ENCODE measurements around the gene BMP6.
A peak's percentile ranks its signal among the peaks of the same experiment; 100 is the strongest.
"Not testable (repeated sequence)": the region's sequence is repeated elsewhere in the genome, so short reads cannot be mapped to it uniquely, and the experiment has no call there.

BMP6 gene

DNA sequence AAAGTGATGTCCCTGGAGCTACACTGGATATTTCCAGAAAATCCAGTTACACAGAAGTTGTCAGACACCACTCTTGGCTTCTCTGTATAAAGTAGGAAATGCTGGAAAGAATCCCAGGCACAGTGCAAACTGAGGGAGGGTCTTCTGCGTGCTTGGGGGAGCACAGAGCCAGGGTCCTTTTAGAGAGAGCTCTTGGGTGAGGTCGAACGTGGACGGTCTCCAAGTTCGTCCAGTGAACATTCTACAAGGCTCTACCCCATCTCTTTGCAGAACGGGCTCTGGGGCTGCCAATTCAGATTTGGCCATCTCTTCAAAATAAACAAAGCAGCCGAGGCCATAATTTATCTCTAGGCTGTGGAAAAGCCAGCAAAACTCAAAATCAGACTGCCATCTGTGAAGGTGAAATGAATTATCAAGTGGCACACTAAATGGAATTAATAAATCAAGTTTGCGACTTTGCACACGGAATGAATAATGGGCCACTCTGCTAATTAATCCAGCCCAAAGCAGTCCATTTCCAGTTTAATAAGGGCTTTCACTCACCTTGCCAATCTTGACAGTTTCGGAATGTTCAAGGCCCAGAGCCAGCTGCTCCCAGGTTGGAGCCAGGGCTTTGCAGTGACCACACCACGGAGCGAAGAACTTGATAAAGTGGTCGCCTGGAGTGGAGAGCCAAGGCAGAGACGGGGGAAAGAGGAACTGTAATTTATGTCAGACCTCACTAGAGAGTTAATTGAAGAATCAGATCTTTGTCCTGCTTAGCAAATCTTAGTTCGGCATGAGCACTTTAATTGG is 165.4 kb downstream of the BMP6 start:
- no peak for DNase-seq

DNA sequence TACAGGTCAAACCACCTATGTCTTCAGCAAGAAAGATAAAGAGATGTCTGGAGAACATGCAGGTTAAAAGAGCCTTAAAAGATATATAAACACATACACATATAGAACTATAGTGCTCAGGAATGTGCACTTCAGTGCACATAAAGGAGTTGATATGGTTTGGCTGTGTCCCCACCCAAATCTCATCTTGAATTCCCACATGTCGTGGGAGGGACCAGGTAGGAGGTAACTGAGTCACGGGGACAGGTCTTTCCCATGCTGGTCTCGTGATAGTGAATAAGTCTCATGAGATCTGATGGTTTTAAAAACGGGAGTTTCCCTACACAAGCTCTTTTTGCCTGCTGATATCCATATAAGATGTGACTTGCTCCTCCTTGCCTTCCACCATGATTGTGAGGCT is 166.5 kb downstream of the BMP6 start:
- not testable (repeated sequence) for DNase-seq

DNA sequence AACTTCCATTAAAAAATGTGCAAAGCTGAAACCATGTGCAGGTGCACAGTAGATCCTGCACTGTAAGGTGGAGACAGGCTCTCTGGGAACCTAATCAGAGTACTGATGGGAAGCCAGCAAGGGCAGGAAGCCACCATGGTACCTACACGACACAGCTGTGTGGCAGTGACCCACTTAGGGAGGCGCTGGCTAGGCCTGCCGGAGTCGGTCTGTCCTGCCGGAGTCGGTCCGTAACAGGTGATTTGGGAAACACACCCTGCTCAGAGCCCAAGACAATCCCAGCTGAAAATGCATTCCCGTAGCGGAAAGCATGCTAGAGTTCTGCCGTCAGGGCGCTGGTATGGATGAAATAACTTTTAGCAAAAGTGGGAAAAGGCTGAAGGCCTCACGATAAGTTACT is 167.4 kb downstream of the BMP6 start:
- DNase-seq, result no peak

DNA sequence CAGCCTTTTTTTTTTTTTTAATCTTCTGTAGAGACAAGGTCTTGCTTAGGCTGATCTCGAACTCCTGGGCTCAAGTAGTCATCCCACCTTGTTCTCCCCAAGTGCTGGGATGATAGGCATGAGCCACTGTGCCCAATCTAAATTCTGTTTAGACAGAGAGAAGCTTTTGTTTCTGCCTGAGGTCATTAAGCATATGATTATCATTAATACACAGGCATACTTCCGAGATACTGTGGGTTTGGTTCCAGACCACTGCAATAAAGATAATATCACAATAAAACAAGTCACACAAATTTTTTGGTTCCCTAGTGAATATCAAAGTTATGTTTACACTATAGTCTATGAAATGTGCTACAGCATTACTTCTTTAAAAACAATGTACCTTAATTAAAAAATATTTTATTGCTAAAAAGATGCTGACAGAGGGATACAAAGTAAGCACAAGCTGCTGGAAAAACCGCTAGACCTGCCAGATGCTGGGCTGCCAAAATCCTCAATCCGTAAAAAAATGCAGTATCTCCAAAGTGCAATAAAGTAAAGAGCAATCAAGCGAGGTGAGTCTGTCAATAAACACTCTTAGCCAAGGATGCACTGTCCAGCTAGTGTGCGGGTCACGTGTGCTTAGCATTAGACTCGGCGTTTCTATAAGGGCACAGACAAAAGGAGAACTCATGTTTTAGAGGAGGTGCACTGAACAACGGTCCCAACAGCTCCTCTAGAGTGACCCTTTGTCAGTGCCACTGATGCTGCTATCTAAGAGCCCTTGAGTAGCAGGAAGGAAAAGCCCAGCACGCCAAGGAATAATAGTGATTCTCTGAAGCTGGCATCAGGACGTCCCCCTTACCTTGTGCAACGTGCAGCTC is 168.6 kb downstream of the BMP6 start:
- no peak for DNase-seq

DNA sequence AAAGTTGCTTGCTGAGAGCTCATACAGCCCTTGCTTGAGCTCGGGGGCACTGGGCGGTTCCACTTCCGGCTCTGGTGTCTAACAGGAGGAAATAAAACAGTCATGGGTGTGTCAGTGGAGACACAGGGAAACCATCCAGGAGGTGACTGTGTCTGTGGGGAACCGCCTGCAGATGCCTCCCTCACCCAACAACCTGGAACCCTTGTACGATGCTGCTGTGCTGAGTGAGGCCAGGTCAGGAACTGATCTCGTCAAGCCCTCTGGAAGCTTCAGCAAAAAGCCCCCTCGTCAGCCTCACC is 169.2 kb downstream of the BMP6 start:
- no peak for DNase-seq

DNA sequence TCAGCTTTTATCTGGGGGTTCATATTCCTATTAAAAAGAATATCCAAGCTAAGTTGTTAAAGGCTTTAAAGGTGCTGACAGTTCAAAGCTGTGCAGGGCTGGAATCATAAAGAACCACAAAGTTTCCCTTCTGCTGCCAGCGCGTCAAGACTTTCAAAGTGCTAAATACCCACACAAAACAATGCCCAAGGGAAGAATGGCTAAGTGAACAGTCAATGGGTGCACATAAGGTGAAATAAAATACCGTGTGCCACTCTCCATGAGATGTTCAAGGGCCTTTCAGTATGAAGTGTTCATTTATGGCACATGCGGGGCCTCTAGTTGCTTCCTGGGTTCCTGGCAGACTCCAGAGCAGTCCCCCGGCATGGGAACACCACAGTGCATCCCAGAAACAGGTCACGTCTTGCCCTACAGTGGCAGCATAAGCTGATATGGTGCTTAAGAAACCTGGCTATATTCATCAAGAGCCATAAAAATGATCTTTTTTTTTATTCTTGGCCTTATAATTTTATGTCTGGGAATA is 170.6 kb downstream of the BMP6 start:
- DNase-seq, result no peak

DNA sequence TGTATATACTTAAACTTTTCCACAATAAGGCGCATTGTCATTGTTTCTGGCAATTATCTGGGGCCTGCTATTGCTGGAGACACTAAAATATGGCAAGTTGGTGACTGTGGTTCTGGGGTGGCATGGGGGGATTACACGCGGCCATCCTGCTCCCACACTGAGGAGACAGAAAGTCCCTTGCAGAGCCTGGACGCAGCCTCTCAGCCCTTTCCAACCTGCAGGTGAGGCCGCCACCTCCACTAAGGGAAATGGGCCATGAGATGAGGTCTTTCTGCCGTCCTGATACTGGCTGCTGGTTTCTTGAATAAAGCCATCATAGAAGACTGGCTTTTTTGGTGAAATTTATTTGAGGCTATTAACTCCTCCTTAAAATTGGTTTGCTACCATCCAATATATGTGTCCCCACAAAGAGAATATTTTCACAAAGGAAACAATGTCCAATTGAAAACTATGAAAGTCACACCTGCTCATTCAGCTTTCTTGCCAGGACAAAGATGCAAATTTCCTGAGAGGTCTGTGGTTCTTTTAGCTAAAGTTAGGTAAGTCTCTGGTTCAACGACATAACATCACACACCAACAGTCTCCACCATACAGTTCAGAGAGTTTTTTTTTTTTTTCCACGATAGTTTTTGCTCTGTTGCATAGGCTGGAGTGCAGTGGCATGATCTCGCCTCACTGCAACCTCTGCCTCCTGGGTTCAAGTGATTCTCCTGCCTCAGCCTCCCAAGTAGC is 171.7 kb downstream of the BMP6 start:
- no peak for DNase-seq

DNA sequence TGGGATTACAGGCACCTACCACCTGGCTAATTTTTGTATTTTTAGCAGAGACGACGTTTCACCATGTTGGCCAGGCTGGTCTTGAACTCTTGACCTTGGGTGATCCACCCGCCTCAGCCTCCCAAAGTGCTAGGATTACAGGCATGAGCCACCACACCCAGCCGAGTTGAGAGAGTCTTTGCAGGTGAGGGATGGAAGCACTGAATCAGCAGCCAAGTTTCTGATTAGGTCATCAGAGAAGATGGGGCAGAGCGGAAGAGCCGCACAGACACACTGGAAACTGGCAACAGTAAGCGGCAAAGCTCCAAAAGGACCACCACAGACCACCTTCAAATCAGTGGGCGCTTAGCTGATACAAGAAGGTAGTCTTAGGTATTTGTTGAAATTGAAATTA is 172.3 kb downstream of the BMP6 start:
- DNase-seq, result not testable (repeated sequence)

DNA sequence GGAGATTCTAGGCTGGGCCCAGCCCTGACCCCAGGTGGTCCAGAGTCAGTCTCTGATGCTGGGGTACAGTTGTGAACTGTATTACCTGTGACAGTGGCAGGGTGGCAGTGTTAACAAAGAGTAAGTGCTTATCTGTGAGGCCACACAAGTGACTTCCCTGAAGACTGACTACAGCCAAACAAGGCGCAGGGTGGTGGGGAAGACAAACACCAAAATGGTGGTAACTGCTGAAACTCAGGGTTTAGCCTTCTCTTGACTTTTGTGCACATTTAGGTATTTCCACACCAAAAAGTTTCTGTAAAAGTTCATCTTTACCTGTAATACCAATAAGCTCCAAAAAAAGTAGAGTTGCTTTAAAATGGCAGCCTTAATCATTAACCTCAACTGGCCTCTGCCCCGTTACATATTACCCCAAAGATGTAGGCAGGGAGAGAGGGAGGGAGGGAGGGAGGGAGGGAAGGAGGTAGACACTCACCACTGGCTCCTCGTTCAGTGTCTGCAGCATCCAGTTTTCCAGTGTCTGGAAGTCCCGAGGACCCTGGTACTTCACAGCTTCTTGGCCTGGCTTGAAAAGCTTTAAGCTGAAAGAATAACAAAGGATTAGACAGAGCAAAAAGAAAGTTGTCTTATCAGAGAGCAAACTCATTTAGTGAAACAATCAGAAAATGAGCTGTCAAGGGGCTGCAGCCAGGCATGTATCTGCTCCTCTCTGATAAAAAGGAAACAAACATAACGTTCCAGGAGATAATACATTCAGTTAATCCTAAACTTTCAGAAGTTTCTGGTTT is 173.4 kb downstream of the BMP6 start:
- DNase-seq, result peak; percentile 24

DNA sequence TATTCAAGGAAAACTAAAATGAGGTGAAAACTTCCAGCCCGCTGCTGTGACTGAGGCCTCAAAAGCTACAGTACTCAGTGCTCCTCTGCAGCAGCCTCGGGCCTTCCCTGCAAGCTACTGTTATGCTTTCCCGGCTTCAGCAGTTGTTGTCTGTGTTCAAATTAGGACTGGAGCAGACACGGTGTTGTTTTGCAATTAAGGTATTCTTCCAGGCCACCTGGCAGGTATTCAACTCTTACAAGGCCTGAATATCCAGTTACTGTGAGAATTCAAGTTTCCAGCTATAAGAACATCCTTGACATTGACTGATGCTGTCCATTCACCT is 174.0 kb downstream of the BMP6 start:
- no peak for DNase-seq

DNA sequence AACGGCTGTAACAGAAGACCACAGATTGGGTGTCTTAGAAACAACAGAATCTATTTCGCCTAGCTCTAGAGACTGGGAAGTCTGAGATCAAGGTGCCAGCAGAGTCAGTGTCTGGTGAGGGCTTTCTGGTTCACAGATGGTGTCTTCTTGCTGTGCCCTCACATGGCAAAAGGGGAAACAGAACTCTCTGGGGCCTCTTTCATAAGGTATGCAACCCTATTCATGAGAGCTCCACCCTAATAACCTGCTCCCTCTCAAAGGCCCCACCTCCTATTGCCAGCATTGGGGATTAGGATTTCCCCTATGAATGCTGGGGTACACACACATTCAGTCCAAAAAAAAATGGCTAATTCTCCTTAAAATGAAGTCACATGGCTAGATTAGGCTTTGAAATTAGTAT is 174.7 kb downstream of the BMP6 start:
- no peak for DNase-seq

DNA sequence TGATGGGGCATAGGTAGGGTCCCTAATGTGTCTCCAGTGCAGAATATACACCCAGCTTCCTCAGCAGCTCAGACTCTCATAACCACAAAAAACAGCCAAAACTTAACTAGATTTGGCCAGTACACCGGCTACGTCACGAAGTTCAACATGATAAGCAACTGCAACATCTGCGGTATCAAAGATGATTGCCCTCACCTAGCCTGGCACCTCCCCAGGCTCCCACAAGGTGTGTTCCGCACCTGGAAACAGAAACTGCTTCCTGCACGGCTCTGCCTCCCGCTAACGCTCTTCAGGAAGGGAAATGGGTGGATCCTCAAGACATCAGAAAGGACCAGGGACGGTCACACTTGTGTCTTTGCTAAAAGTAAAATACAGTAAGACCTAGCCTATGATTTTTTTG is 175.2 kb downstream of the BMP6 start:
- DNase-seq, result no peak

DNA sequence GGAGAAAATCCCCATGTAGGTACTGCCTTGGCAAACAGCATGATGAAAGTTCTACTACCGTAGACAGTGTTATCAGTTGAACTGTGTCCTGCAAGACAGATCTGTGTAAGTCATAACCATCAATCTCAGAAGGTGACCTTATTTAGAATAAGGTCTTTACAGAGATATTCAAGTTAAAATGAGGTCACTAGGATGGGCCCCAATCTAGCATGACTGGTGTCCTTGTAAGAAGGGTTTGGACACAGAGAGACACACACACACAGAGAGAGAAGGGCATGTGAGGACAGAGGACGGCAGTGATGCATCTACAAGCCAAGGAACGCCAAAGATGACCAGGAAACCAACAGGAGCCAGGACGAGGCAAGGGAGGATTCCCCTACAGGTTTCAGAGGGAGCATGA is 175.9 kb downstream of the BMP6 start:
- DNase-seq, result no peak

DNA sequence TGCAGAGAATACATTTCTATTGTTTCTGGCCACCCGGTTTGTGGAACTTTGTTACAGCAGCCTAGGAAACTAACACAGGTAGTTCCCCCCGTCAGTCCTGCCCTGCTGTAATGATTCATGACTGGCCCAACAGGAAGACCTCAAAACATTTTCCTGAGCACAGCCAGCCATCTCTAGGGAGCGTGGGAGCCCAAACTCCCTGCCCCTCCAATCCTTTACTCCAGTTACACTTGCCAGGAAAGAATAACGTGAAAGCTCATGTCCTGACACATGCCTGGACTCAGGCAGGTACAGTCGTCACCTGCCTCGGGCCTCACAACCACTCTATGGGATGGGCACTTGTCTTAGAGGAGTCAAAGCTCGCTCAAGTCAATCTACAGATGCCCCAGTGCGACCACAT is 176.3 kb downstream of the BMP6 start:
- DNase-seq, result no peak

DNA sequence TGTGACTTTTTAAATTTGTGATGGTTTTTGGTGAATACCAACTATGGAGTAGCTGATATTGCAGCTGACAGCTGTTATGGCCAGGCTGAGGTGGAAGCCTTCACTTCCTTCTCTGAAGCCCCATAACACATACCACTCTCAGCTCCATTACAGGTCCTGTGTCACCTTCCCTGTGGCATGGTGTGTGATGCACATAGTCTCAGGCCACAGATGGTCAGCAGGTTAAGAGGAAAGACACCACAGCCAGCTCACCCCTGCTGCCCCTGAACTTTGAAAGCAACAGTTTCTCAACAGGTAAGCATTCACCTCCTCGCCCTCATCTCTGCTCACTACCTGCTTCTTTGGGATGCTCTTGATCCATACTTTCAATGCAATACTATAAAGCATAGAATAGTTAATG is 177.0 kb downstream of the BMP6 start:
- DNase-seq, result no peak

DNA sequence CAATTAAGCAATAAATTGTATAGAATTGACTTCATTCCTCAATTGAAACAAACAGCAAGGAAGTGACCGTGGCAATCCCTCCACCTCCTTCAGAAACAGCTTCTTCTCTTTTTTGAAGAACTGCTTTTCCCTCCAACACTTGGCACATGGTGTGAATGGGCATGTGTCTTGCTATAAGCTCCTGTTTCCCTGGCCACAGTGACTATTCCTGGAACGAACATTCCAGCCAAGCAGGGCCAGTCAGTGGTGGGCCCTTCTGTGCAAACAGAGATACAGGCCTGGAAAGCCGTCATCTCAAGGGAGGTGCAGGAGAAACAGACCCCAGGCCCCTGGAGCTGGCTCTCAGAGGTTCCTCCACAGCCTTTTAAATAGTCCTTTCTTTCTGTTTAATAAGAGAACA is 177.8 kb downstream of the BMP6 start:
- DNase-seq, result no peak

DNA sequence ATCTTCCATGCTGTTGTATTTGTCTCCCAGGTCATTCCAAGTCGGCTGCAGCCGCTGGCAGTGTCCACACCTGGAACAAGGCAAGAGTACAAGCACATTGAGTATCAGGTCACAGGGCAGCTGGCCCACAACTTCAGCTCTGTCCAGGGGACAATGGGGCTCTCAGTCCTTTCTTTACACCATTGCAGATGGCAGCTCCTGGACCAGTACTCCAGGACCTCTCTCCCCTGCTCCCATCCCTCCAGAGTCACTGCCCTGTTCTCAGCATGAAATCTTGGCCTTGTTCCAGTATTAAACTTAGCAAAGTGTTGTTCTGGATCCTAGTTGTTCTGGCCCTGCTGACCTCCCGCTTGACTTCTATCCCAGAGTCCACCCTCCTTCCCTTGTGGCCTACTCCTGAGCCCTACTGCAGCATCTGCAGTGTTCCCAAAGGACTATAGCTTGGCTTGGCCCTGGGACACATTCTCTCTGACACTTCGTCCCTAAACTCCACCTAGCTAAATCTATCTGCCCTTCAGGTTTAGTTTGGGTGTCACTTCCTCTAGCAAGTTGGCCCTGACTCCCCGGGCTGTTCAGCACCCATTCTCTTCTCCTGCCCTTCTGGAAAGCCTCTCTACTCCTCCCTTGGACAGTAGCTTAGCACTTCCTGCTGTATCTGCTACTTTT is 178.9 kb downstream of the BMP6 start:
- DNase-seq, result no peak

DNA sequence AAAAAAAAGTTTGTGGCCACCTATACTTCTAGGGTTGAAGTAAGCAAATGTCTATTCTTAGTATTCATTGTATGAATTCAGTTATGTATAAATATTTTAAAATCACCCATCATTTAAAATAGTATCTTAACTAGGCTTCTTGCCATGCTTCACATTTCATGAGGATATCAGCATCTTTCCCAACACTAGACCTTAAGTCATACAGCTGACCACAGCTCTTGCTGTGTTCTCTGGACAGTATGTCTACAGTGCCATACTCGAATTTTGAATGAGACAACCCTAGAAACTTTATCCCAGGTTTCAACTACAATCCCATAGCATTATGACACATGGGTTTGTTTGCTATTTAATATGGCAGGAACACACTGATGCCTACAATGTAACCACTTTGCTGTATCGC is 179.5 kb downstream of the BMP6 start:
- no peak for DNase-seq

DNA sequence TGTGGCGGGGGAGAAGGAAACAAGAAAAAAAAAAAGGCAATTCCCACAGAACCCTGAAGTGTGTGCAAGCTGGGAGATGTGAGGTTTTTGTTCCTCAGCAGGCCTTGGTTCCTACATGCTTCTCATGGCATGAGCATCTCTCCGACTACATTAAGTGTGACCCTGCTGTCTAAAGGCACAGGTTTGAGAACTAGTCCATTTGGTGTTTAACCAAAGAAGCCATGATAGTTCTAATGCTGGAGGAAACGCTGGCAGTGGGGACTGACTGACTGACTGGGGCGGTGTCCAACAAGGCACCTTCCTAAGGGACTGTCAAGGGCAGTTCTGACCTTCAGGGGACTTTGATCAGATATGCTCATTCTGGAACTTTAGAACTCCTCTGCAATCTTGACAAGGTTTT is 180.8 kb downstream of the BMP6 start:
- DNase-seq, result no peak

DNA sequence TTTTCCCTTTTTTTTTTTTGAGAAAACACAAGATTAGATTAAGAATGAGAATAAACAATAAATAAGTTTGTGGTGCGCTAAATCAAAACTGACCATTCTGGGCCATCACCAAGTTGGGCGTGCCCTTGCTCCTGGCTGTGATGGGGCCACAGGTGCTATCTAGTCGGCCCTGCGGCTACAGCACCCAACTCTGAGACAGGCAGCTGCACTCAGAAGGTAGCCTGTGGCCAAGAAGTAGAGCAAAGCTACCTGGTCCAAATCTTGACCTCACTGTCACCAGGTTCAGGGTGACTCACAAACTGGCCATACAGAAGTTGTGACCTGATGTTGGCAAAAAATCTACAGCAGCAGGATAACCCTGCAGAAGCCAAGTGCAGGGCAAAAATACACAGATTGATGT is 181.3 kb downstream of the BMP6 start:
- DNase-seq, result no peak

DNA sequence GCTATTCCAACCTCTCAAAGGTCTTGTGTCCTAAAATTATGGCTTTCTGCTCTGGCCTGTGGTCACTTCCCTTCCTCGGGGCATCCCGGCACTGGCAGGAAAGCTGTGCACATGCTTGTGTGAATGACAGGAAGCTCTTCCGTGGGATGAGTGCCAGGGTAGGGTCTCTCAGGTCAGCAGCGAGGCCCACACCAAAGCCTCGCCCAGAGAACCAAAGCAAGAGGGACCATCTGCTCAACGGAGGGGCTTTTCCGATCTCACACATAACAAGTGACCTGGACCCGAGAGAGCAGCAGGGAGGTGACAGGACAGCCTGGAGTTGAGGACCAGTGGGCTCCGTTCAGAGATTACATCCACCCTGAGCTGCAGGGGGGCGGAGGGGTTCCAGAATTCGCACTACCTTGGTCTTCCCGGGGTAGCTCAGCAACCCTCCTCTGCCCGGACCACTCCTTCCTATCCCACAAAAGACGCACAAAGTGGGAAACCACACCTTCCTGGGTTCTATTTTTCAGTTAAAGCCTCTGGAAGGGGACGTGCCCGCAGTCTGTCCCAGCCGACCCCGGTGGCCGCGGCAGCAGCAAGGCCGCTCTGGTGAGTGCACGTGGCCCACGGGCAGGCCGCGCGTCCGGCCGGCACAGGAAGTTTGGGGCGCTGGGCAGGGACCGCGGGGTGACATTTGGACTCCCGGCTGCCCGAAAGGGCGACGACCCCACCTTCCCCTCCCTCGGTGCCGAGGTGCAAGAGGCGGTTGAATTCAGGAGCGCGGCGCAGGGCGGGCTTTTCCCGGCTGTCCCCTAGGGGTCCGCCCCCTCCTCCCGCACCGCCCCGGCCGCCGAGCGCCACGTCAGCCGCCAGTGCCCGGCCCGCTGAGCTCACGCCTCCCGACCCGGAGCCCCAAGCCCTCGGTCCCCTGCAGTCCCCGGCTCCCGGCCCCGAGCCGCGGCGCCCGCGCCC is 183.7 kb downstream of the BMP6 start:
- no peak for DNase-seq
